ENCODE results near the gene SLC24A4.

SLC24A4 gene

GRCh38 chr14:92517761-92518160 is 194.8 kb downstream of the SLC24A4 start:
- Mint-ChIP-seq H3K4me1 (peaks cover 24% of the 10 kb centered on the region), H3K27me3 (no peaks in the 10 kb centered on the region), H3K36me3 (peaks cover 9% of the 10 kb centered on the region), H3K27ac (no peak overlapping the region), H3K9me3 (peaks cover 5% of the 10 kb centered on the region), H3K4me3 (no peak overlapping the region)
- DNase-seq (ENCODE audit: low spot score in 2 of 2) (no peak), ATAC-seq (ENCODE audit: low read depth) (no peak)

GRCh38 chr14:92519246-92520101 is 196.5 kb downstream of the SLC24A4 start:
- Mint-ChIP-seq H3K36me3 (peaks cover 9% of the 10 kb centered on the region), H3K9me3 (peaks cover 5% of the 10 kb centered on the region), H3K27ac (peak overlapping the region; percentile 67), H3K4me3 (no peak overlapping the region), H3K4me1 (peaks cover 24% of the 10 kb centered on the region), H3K27me3 (no peaks in the 10 kb centered on the region)
- DNase-seq (ENCODE audit: low spot score in 2 of 2) = no peak
- ATAC-seq (ENCODE audit: low read depth) = no peak

- H3K4me3 Mint-ChIP-seq = no peak overlapping the region
- DNase-seq (ENCODE audit: low spot score in 2 of 2) (no peak), ATAC-seq (ENCODE audit: low read depth) (no peak)
- H3K9me3 Mint-ChIP-seq = peaks cover 5% of the 10 kb centered on the region
- no peaks in the 10 kb centered on the region for H3K27me3 Mint-ChIP-seq
- H3K27ac Mint-ChIP-seq = no peak overlapping the region
- peaks cover 9% of the 10 kb centered on the region for H3K36me3 Mint-ChIP-seq
- H3K4me1 Mint-ChIP-seq = peaks cover 27% of the 10 kb centered on the region
Observed at GRCh38 chr14:92520102-92521057, 197.4 kb downstream of the SLC24A4 start.

- Mint-ChIP-seq H3K36me3 (peaks cover 9% of the 10 kb centered on the region), H3K27me3 (no peaks in the 10 kb centered on the region), H3K4me1 (peaks cover 25% of the 10 kb centered on the region), H3K27ac (no peak overlapping the region), H3K9me3 (peaks cover 5% of the 10 kb centered on the region), H3K4me3 (no peak overlapping the region)
- no peak for ATAC-seq (ENCODE audit: low read depth)
- no peak for DNase-seq (ENCODE audit: low spot score in 2 of 2)
Observed at GRCh38 chr14:92521058-92521415, 198.1 kb downstream of the SLC24A4 start.

- H3K4me1 Mint-ChIP-seq = peaks cover 21% of the 10 kb centered on the region
- ATAC-seq (ENCODE audit: low read depth) = no peak
- no peak overlapping the region for H3K27ac Mint-ChIP-seq
Observed at GRCh38 chr14:92523752-92524151, 200.8 kb downstream of the SLC24A4 start.

GRCh38 chr14:92524602-92525185 is 201.7 kb downstream of the SLC24A4 start:
- DNase-seq (ENCODE audit: low spot score in 2 of 2) (no peak), ATAC-seq (ENCODE audit: low read depth) (no peak)
- peaks cover 18% of the 10 kb centered on the region for H3K4me1 Mint-ChIP-seq
- H3K36me3 Mint-ChIP-seq = peaks cover 9% of the 10 kb centered on the region
- no peak overlapping the region for H3K4me3 Mint-ChIP-seq
- H3K27ac Mint-ChIP-seq = no peak overlapping the region
- no peaks in the 10 kb centered on the region for H3K27me3 Mint-ChIP-seq
- peaks cover 5% of the 10 kb centered on the region for H3K9me3 Mint-ChIP-seq

More at GRCh38 chr14:92523752-92524151, 200.8 kb downstream of the SLC24A4 start:
- no peak for DNase-seq (ENCODE audit: low spot score in 2 of 2)
- peaks cover 9% of the 10 kb centered on the region for H3K36me3 Mint-ChIP-seq
- no peaks in the 10 kb centered on the region for H3K27me3 Mint-ChIP-seq
- peaks cover 5% of the 10 kb centered on the region for H3K9me3 Mint-ChIP-seq
- H3K4me3 Mint-ChIP-seq = no peak overlapping the region

GRCh38 chr14:92525322-92526095 is 202.5 kb downstream of the SLC24A4 start:
- H3K27me3 Mint-ChIP-seq = no peaks in the 10 kb centered on the region
- H3K36me3 Mint-ChIP-seq = peaks cover 9% of the 10 kb centered on the region
- DNase-seq (ENCODE audit: low spot score in 2 of 2) = no peak
- no peak overlapping the region for H3K4me3 Mint-ChIP-seq
- H3K9me3 Mint-ChIP-seq = peaks cover 5% of the 10 kb centered on the region
- H3K27ac Mint-ChIP-seq = no peak overlapping the region
- H3K4me1 Mint-ChIP-seq = peaks cover 21% of the 10 kb centered on the region
- ATAC-seq (ENCODE audit: low read depth) = no peak

- no peak for ATAC-seq (ENCODE audit: low read depth)
- no peaks in the 10 kb centered on the region for H3K9me3 Mint-ChIP-seq
- no peak overlapping the region for H3K27ac Mint-ChIP-seq
- H3K4me3 Mint-ChIP-seq = no peak overlapping the region
- peaks cover 24% of the 10 kb centered on the region for H3K4me1 Mint-ChIP-seq
- DNase-seq (ENCODE audit: low spot score in 2 of 2) = no peak
- H3K36me3 Mint-ChIP-seq = no peaks in the 10 kb centered on the region
- no peaks in the 10 kb centered on the region for H3K27me3 Mint-ChIP-seq
Observed at GRCh38 chr14:92527721-92528120, 204.8 kb downstream of the SLC24A4 start.

GRCh38 chr14:92528486-92529100 is 205.6 kb downstream of the SLC24A4 start:
- peaks cover 24% of the 10 kb centered on the region for H3K4me1 Mint-ChIP-seq
- ATAC-seq (ENCODE audit: low read depth) (no peak), DNase-seq (ENCODE audit: low spot score in 2 of 2) (no peak)
- no peaks in the 10 kb centered on the region for H3K36me3 Mint-ChIP-seq
- H3K27me3 Mint-ChIP-seq = no peaks in the 10 kb centered on the region
- no peak overlapping the region for H3K27ac Mint-ChIP-seq
- H3K9me3 Mint-ChIP-seq = no peaks in the 10 kb centered on the region
- H3K4me3 Mint-ChIP-seq = no peak overlapping the region

- no peak for ATAC-seq (ENCODE audit: low read depth)
- H3K4me1 Mint-ChIP-seq = peaks cover 26% of the 10 kb centered on the region
- H3K27ac Mint-ChIP-seq = no peak overlapping the region
- DNase-seq (ENCODE audit: low spot score in 2 of 2) = no peak
- H3K27me3 Mint-ChIP-seq = no peaks in the 10 kb centered on the region
- H3K4me3 Mint-ChIP-seq = no peak overlapping the region
- H3K9me3 Mint-ChIP-seq = no peaks in the 10 kb centered on the region
- no peaks in the 10 kb centered on the region for H3K36me3 Mint-ChIP-seq
Observed at GRCh38 chr14:92529903-92530302, 206.9 kb downstream of the SLC24A4 start.

- H3K36me3 Mint-ChIP-seq = no peaks in the 10 kb centered on the region
- no peak overlapping the region for H3K4me3 Mint-ChIP-seq
- DNase-seq (ENCODE audit: low spot score in 2 of 2) (no peak), ATAC-seq (ENCODE audit: low read depth) (peak; percentile 84)
- no peaks in the 10 kb centered on the region for H3K9me3 Mint-ChIP-seq
- peaks cover 31% of the 10 kb centered on the region for H3K4me1 Mint-ChIP-seq
- no peaks in the 10 kb centered on the region for H3K27me3 Mint-ChIP-seq
- peak overlapping the region; percentile 22 for H3K27ac Mint-ChIP-seq
Observed at GRCh38 chr14:92531106-92531873, 208.3 kb downstream of the SLC24A4 start.

- DNase-seq (ENCODE audit: low spot score in 2 of 2) (no peak), ATAC-seq (ENCODE audit: low read depth) (no peak)
- Mint-ChIP-seq H3K27me3 (no peaks in the 10 kb centered on the region), H3K4me3 (no peak overlapping the region), H3K9me3 (no peaks in the 10 kb centered on the region), H3K27ac (no peak overlapping the region), H3K36me3 (no peaks in the 10 kb centered on the region), H3K4me1 (peaks cover 29% of the 10 kb centered on the region)
Observed at GRCh38 chr14:92532490-92533163, 209.7 kb downstream of the SLC24A4 start.
